PFSK-1 (cell line): ENCODE measurements around the gene AOC2.

Source experiments
- FOXP2 ChIP-seq: optimal IDR thresholded peaks from 2 replicates; pipeline ENCODE3; 2011; ENCODE audit warnings: borderline replicate concordance, control low read depth, inconsistent platforms; ENCODE audit not compliant: insufficient read depth; ENCODE audit errors: extremely low read length, extremely low read depth
- POLR2AphosphoS5 ChIP-seq: IDR thresholded peaks from 2 replicates; pipeline ENCODE4 v1.6.1; 2012; ENCODE audit warnings: low read depth, mild to moderate bottlenecking, control low read depth, low read length, moderate library complexity
- REST ChIP-seq, 2 experiments: IDR thresholded peaks; 2 replicates each; pipeline versions ENCODE4 v1.6.1 to v1.8.0; 2011 to 2012; ENCODE audit warnings: low read depth in 2 of 2, low read length in 2 of 2, control low read depth in 1 of 2, inconsistent platforms in 1 of 2, mild to moderate bottlenecking in 1 of 2, moderate library complexity in 1 of 2; ENCODE audit not compliant: insufficient read depth in 1 of 2
- SIN3A ChIP-seq: IDR thresholded peaks from 2 replicates; pipeline ENCODE4 v1.6.1; 2012; ENCODE audit warnings: mild to moderate bottlenecking, low read length, moderate library complexity, borderline replicate concordance; ENCODE audit not compliant: insufficient read depth
- TAF1 ChIP-seq: IDR thresholded peaks from 2 replicates; pipeline ENCODE4 v1.6.1; 2012; ENCODE audit warnings: low read length, control low read depth, borderline replicate concordance; ENCODE audit not compliant: insufficient read depth

AOC2 gene

DNA sequence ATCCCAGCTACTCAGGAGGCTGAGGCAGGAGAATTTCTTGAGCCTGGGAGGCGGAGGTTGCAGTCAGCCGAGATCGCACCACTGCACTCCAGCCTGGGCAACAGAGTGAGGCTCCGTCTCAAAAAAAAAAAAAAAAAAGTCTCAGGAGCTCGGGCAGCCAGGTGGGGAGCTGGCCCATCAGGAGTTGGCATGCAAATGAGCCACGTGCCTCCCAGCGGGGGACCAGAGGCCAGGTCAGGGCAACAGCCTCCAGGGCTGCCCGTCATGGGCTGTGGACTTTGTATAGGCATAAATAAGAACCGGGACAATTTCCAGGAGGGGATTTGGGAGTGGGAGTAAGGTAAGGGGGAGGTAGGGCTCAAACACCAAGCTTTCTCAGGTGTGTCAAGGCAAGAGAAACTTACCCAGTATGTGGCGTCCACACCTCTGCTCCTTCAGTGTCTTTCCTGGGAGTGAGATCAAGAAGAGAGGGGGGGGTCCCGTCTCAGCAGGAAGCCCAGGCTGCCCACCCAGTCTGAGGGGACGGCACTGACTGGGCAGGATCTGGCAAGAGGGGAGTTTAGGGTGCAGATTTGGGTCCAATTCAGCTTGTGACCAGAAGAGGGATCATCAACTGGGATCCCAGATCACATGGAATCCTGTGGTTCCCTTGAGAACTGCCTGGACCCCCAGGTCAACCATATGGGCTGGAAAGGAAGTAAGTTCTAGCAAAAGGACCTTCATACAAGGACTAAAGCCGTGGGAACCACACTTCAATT, 33.9 kb downstream of the AOC2 start:
- TF ChIP-seq SIN3A: no peak
- no peak for TF ChIP-seq FOXP2
- TF ChIP-seq POLR2AphosphoS5: no peak
- TF ChIP-seq REST (IDR thresholded peaks at IDR 0.05; ENCODE audit: insufficient read depth in 1 of 2, low read depth in 2 of 2, low read length in 2 of 2): no peak
- TF ChIP-seq TAF1: no peak

DNA sequence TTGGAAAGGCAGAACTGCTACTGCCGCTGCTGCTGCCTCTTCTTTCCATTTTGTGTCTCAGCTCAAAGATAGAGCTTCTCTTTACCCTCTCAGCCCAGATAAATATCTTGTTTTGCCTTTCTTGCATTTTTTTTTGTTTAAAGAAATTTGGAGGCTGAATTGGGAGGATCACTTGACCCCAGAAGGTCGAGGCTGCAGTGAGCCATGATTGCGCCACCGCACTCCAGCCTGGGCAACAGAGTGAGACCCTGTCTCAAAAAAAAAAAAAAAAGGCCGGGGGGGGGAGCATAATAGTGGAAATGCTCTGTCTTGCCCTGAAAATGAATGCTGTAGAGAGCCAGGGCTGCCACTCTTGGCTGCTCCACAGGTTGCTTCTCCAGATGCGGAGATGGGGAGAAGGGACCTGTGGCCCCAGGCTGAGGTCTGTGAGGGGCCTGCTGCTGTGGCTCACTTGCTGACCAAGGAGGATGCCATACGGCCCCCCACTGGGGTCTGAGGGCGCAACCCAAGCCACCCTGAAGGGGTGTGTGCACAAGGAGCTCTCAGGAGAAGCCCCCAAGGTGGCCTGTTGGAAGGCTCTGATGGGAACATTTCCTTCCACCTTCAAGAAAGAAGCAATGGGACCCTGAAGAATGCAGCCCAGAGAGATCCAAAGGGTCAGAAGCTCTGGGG, 34.7 kb downstream of the AOC2 start:
- no peak for TF ChIP-seq FOXP2
- no peak for TF ChIP-seq SIN3A
- no peak for TF ChIP-seq TAF1
- TF ChIP-seq POLR2AphosphoS5: no peak
- no peak for TF ChIP-seq REST (IDR thresholded peaks at IDR 0.05; ENCODE audit: insufficient read depth in 1 of 2, low read depth in 2 of 2, low read length in 2 of 2)

- TF ChIP-seq POLR2AphosphoS5 (no peak), FOXP2 (no peak), TAF1 (no peak), REST (IDR thresholded peaks at IDR 0.05; ENCODE audit: insufficient read depth in 1 of 2, low read depth in 2 of 2, low read length in 2 of 2) (no peak)
Observed at GRCh38 chr17:42879596-42879985, 35.2 kb downstream of the AOC2 start.

- TF ChIP-seq REST (IDR thresholded peaks at IDR 0.05; ENCODE audit: insufficient read depth in 1 of 2, low read depth in 2 of 2, low read length in 2 of 2) (no peak), TAF1 (no peak), FOXP2 (no peak), POLR2AphosphoS5 (no peak), SIN3A (no peak)
Observed at GRCh38 chr17:42880776-42881310, 36.5 kb downstream of the AOC2 start.
